ENCODE data around the gene BUD23.
"Not testable (repeated sequence)": the region's sequence is repeated elsewhere in the genome, so short reads cannot be mapped to it uniquely, and the experiment has no call there.

Gene BUD23, protein sequence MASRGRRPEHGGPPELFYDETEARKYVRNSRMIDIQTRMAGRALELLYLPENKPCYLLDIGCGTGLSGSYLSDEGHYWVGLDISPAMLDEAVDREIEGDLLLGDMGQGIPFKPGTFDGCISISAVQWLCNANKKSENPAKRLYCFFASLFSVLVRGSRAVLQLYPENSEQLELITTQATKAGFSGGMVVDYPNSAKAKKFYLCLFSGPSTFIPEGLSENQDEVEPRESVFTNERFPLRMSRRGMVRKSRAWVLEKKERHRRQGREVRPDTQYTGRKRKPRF

DNA sequence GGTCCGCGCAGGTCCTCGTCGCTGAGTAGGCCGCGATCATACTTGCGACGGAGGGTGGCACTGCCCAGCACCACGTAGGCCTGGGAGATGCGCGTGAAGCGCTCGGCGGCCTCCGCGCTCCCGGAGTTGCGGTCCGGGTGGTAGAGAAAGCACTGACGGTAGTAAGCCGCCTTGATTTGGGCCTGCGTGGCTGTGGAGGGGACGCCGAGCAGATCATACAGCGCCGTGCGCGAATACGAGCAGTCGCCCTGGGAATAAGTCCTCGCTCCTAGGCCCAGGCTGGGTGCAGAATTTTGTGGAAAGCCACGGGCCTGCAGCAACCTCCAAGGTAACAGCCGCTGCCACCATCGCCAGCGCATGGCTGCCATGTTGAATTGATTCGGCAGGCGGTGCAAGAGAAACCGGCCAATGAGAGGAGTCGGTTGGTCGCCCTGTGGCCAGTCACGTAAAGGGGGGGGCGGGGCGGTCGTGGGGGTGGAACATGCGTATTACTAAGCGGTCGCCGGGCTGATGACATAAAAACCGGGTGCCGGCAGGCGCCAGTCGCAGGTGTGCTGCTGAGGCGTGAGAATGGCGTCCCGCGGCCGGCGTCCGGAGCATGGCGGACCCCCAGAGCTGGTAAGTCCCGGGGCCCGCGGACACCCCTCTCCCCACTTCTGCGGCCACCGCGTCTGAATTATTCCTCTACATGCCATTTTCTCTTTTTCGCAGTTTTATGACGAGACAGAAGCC is at the start of gene BUD23, which contains the start of gene DNAJC30:
TSS of gene BUD23 (plus strand) at position 542 of the 732 bp plus-strand sequence. CDS start at position 571, 29 bp downstream.
TSS of gene DNAJC30 (minus strand) at position 398 of the 732 bp plus-strand sequence. CDS start at position 368, 30 bp downstream.
- DNase-seq = peak; percentile 93

DNA sequence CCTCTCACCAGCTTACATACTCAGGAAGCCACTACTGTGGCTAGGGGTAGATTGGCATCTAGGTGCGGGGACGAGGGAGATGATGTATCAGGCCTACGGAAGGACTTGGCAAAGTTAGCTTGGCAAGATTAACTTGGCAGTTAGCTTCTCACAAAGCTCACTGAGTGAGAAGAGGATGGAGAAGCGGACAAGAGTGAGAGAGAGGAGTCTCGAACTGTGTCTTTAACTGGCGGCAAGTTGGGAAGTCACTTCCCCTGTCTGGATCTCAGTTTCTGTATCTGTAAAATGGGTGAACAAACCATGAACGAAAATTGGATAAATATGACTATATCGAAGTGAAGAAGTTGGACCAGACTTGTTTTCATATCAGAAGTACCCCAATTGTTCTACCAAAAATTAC is 49.6 kb upstream of the BUD23 start:
- no peak for DNase-seq

DNA sequence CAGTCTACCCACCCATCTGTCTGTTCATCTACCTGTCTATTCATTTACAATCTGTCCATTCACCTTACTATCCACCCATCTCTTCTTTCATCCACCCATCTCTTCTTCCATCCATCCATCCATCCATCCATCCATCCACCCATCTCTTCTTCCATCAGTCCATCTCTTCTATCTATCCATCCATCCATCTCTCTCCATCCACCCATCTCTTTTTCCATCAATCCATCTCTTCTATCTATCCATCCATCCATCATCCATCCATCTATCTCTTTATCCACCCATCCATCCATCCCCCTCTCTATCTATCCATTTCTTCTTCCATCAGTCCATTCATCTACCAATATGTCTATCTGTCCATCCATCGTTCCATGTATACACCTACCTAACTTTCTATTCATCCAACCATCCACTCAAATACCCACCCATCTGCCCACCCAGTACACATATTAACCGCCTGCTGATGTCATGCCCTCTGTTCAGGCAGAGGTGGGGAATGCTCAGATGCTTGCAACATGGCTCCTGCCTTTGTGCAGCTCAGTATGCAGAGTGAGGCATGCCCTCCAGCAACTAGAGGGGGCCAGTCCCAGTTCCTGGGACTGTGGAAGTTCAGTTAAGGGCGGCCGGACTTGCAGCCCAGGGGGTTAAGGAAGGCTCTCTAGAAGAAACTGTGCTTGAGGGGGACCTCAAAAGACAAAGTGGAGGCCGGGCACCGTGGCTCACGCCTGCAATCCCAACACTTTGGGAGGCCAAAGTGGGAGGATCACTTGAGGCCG is 47.8 kb upstream of the BUD23 start:
- no peak for DNase-seq

DNA sequence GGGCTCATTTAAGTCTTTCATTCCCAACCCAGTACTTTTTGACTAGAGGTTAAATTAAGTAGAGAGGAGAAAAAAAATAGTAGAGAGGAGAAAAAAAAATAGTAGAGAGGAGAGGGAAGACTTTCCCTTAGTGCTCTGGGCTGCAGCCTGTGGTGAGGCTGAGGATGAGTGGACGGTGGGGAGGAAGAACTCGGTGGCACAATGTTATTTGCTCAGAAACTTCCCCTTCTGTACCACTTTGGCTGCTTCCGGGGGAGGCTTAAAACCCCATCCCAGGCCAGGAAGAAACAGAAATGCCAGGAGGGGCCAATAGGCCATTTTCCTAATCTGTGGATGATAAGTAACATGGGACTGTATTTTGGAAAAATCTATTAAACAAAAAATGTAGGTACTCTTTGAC is 44.5 kb upstream of the BUD23 start:
- no peak for DNase-seq

DNA sequence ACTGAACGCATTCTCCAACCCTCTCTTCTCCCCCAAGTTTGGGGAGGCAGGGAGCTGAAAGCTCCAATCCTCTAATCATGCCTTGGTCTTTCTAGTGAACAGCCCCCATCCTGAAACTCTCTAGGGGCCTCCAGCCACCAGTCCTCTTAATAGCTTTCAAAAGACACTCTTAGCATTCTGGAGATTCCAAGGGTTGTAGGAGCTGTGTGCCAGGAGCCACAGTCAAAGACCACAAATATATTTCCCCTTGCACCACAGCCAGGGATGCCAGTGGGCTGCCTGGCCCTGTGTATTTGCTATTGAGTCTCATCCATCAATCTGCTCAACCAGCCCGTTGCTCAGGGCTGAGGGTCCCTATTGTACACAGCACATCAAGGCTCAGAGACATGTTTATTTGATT is 40.6 kb upstream of the BUD23 start:
- no peak for DNase-seq

DNA sequence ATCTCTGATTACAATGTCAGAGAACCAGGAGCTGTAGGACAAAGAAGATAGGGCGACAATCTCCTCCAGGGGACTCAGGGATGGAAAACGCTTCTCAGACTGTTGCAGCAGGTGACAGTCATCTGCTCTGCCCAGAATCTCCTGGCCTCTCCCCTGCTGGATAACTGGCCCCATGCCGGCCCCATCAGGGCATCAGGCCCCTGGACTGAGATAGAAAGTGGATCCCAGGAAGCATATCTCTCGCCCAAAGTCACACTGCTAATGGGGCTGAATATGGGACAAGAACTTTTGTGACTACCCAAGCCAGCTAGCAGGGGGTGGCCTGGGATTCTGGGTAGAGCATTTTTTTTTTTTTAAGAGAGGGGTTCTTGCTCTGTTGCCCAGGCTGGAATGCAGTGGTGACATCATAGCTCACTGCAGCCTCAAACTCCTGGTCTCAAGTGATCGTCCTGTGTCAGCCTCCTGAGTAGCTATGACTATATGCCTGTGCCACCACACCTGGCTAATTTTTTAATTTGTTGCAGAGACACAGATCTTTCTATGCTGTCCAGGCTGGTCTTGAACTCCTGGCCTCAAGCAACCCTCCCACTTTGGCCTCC is 38.6 kb upstream of the BUD23 start:
- DNase-seq = no peak

DNA sequence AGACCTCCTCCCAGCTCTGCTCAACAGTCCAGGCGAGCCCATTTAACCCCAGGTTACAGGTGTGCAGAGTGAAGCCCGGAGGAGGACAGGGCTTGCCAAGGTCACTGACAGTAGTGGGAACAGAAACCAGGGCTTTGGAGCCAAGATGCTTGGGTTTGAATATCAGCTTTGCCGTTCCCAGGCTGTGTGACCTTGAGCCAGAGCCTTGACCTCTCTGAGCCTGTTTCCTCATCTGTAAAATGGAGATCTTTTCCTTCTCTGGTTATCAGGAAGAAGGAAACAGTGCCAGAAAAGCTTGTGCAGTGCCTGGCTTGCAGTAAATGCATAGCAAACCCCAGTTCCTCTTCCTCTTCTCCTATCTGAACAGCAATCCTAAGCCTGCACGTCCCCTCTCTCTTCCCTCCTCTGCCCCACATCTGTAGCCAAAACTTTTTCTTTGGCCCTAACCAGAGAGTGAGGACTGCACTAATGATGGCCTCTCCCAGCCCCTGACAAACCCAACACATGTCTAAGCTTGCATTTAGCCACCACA is 37.7 kb upstream of the BUD23 start:
- no peak for DNase-seq

DNA sequence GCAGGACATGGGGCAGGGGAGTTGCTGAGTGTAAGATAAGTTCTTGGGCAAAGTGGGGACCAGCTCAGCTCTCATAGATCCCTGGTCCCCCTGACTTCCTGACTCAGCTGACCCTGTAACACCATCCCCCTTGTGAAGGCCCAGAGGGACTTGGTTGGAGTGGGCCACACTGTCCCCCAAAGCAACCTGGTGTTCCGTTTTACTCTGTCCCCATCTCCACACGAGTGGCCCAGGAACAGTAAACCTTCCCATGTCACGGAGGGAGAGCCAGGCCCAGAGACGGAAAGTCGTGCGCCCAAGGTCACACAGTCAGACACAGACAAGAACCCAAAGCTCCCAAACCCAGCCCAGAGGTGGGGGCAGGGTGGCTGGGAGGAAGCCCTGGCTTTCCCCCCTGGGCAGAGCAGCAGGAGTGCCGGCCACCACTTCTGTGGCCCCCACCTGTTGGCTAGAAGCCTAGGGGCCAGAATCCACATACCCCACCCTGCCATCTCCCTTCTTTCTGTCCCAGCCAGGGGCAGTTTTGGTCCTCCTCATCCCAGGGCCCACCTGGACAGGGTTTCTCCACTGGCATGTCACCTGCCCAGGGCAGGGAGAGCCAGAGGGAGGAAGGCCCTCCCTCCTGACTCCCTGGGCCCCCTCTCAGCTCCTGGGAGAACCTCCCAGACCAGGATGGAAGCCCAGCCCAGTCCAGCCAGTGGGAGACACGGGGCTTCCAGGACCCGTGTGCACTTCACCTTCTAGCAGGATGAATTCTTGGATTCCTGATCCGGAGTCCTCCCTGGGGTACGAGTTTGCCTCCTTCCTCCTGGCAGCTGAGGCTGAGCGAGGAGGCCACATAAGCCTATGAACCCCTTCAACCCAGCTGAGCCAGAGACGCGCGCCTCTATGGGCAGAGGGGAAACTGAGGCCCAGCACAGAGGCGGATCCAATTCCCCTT is 36.3 kb upstream of the BUD23 start:
- DNase-seq = no peak

DNA sequence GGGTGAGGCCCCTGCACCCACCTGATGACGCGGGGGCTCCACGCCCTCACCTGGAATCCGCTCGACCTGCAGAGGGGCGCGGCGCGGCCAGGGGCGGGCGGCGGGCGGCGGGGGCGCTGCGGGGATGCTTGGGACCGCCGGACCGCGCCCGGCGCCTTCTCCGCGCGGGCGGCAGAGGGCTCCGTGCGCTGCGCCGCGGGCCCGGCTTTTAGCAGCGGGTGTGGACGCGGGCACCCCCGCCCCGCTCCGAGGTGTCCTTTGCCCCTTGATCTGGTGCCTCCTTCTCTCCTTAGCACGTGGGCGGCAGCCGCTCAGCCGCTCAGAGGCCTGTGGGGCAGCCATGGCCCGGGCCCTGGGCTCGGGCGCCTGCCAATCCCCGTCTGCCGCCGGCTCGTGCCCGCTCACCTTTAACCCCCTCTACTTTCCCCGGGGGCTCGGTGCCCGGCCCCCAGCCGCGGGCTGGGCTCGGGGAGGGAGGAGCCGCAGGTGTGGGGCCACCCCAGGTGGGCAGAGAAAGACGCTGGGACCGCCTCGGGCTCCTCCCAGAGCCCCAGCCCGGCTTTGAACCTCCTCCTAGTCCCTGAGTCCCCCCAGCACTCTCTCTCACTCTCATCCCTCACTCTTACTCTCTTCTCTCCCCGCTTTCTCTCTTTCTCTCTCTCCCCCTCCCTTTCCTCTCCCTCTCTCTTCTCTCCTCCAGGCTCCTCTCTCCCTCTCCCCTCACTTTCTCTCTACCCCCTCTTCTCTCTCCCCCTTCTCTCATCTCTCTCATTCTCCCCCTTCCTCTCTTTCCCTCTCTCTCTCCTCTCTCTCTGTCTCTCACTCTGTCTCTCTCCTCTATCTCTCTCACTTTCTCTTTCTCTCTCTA is 35.4 kb upstream of the BUD23 start:
- no peak for DNase-seq

DNA sequence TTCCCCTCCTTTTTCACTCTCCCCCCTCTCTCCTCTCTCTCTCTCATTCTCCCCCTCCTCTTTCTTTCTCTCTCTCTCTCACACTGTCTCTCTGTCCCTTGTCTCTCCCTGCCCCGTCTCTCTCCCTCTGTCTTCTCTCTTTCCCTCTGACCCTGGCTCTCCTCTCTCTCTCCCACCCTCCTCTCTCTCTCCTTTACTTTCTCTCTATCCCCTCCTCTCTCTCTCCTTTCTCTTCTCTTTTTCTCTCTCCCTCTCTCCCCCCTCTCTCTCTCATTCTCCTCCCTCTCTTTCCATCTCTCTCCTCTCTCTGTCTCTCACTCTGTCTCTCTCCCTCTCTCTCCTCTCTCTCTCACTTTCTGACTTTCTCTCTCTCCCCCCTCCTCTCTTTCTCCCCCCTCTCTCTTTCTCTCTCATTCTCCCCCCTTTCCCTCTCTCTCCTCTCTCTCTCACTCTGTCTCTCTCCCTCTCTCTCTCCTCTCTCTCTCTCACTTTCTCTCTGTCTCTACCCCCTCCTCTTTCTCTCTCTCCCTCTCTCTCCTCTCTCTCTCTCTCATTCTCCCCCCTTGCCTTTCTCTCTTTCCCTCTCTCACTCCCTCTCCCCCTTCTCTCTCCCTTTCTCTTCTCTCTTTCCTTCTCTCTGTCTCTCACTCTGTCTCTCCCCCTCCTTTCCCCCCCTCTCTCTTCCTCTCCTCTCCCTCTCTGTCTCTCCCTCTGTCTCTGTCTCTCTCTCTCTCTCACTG is 34.6 kb upstream of the BUD23 start:
- DNase-seq = no peak

DNA sequence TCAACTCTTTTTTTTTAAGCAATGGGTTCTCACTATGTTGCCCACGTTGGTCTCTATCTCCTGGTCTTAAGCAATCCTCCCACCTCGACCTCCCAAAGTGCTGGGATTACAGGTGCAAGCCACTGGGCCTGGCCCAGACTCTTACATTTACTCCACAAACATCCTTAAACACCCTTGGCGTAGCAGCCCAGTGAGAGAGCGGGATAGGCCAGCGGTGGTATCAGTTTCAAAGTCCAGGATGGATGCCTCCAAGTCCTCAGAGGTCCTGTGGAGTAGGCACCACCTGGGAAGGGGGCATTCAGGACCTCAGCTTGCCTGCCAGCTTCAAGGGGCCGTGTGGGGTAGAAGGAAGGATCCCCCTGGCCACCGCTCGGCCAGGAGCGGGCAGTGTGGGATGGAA is 33.8 kb upstream of the BUD23 start:
- DNase-seq = no peak

DNA sequence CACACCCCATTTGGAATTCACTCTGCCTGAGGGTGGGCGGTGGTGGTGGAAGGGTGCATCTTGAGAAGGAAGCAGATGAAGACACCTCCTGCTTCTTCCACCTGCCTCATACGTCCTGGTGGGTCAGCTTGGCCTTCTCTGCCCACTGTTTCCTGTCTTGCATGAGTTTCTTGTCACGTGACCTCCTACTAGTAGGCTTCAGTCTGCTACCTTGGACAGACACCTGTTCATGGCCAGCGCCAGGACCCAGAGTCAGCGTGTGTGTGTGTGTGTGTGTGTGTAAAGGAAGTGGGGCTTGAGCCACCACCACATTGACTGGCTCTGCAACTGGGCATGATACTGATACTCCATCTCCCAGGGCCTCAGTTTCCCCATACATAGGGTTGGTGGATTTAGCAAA is 32.9 kb upstream of the BUD23 start:
- DNase-seq = no peak

DNA sequence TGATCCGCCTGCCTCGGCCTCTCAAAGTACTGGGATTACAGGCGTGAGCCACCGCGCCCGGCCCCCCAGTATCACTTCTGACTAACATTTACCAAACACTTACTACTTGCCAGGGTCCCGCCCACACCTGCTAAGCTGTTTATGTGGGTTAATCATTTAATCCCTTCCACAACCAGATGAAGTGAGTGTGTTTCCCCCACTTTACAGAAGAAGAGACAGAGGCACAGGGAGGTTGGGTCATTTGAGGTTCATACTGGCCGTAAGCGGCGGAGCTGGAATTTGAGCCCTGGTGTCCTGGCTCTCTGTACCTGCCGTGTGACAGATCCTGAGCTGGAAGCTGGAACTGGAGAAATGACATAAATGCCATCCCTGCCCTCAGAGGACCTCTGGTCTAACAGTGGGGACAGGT is 30.9 kb upstream of the BUD23 start:
- no peak for DNase-seq

DNA sequence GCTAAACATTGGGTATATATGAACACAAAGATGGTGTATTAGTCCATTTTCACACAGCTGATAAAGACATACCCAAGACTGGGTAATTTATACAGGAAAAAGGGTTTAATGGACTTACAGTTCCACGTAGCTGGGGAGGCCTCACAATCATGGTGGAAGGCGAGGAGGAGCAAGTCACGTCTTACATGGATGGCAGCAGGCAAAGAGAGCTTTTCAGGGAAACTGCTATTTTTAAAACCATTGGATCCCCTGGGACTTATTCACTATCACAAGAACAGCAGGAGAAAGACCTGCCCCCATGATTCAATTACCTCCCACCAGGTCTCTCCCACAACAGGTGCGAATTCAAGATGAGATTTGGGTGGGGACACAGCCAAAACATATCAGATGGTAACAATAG is 28.1 kb upstream of the BUD23 start:
- not testable (repeated sequence) for DNase-seq

DNA sequence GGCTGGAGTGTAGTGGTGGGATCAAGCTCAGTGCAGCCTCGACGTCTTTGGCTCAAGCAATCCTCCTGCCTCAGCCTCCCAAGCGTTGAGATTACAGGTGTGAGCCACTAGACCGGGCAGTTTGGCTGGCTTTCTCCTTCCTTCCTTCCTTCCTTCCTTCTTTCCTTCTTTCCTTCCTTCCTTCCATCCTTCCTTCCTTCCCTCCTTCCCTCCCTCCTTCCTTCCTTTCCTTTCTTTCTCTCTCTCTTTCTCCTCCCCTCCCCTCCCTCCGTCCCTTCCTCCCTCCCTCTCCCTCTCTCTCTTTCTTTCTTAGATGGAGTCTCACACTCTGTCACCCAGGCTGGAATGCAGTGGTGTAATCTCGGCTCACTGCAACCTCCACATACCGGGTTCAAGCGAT is 23.4 kb upstream of the BUD23 start:
- DNase-seq = no peak

DNA sequence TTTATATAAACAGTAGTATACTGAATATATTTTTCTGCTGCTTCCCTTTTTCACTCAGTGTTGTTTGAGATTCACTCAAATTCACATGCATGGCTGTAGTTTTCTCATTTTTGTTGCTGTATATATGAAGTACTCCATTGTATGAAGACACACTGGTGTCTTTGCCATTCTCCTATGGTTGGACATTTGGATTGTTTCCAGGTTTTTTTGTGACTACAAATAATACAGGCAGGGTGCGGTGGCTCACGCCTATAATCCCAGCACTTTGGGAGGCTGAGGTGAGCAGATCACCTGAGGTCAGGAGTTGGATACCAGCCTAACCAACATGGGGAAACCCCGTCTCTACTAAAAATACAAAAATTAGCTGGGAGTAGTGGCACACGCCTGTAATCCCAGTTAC is 22.8 kb upstream of the BUD23 start:
- DNase-seq = not testable (repeated sequence)

DNA sequence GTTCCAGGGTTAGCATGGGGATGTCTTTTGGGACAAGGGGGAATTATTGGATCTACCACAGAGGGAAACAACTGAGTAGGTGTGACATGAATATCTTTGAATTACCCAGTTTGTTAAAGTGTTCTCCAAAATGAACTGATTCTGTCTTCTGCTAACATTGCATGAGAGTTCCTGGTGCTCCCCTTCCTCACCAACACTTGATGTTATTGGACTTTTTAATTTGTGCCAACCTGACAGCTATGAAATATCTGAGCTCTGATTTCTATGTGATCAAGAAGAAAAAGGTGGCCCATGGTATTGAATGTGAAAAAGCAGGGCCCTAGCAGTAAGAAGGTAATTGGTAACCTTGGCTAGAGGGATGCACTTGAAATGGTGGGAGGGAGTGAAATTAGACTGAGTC is 20.4 kb upstream of the BUD23 start:
- DNase-seq = no peak

DNA sequence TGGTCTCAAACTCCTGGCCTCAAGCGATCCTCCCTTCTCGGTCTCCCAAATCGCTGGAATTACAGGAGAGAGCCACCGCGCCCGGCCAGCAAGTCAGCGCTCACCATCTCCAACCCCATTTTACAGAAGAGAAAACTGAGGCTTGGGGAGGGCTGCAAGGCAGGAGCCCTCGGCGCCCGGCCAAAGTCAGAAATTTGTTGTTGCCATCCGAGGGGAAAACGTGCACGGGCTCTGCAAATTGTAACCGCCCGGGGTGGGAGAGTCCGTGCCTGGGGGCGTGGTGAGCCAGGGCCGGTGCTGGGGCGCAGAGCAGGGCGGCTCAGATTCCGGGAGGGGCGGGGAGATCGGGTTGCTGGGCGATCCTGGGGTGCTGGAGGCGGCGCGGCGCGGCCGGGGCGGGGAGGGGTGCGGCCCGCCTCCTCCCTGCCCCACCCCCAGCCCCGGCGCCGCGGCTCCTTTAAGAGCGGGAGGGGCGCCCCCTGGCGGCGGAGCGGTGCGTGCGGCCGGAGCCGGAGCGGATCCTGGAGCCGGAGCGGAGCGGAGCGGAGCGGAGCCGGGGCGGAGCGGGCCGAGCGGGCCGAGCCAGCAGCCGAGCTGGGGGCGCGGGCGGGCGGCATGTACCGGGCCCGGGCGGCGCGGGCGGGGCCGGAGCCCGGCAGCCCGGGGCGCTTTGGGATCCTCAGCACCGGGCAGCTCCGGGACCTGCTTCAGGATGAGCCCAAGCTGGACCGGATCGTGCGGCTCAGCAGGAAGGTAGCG is 15.9 kb upstream of the BUD23 start, which contains the start of gene VPS37D:
TSS of gene VPS37D (plus strand) at position 488 of the 759 bp plus-strand sequence. CDS start at position 616, 128 bp downstream.
- peak; percentile 87 for DNase-seq
